ENCODE measurements around the gene VPS13D.

VPS13D gene

DNA sequence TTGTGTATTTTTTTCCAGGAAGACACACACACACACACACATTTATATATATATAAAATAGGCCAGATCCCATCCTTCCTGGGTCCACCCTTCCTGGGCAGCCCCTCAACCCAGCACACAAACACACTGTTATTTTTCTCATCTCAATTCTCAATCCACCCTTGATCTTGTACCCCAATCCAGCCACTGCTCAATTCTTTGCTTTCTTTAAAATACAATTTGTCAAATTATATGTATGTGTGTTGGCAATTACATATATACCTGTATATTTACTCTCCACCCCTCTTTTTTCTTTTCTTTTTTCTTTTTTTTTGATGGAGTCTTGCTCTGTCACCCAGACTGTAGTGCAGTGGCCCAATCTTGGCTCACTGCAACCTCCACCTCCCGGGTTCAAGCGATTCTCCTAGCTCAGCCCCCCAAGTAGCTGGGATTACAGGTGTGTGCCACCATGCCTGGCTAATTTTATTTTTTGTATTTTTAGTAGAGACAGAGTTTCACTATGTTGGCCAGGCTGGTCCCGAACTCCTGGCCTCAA lies 299.9 kb downstream of the VPS13D start:
- Histone ChIP-seq H4K5ac (ENCODE audit: low read length) (no peak overlapping the region), H3K9ac (ENCODE audit: low read length) (no peak overlapping the region), H4K8ac (ENCODE audit: low read depth, low read length) (no peak overlapping the region), H2AK5ac (ENCODE audit: low read length) (no peak overlapping the region), H3K79me1 (ENCODE audit: low read length) (no peaks in the 10 kb centered on the region), H3K27me3 (ENCODE audit: insufficient read depth, low read length, poor library complexity) (no peaks in the 10 kb centered on the region), H3K4ac (ENCODE audit: low read depth, low read length) (no peak overlapping the region), H3K27ac (ENCODE audit: low read depth, low read length) (no peak overlapping the region), H2BK120ac (ENCODE audit: low read depth, low read length) (no peak overlapping the region), H2BK5ac (ENCODE audit: low read length) (no peak overlapping the region), H3K4me1 (ENCODE audit: control insufficient read depth, low read depth, low read length) (peaks cover 3% of the 10 kb centered on the region), H3K23ac (ENCODE audit: low read length) (no peak overlapping the region), H3K36me3 (ENCODE audit: control insufficient read depth, insufficient read depth, low read length) (no peaks in the 10 kb centered on the region), H3K18ac (ENCODE audit: low read length) (no peak overlapping the region), H2BK15ac (replicated peaks; ENCODE audit: low read depth) (no peak overlapping the region), H3K79me2 (ENCODE audit: control insufficient read depth, insufficient read depth, low read length) (no peaks in the 10 kb centered on the region), H3K56ac (ENCODE audit: low read length) (no peak overlapping the region), H3K4me2 (ENCODE audit: low read length) (no peak overlapping the region), H3K4me3 (ENCODE audit: low read length) (no peak overlapping the region)
- no CpG with 5 or more reads among the region's 3 CpGs for WGBS (ENCODE audit: extremely low coverage, insufficient coverage, low lambda C conversion rate)
- DNase-seq = no peak

DNA sequence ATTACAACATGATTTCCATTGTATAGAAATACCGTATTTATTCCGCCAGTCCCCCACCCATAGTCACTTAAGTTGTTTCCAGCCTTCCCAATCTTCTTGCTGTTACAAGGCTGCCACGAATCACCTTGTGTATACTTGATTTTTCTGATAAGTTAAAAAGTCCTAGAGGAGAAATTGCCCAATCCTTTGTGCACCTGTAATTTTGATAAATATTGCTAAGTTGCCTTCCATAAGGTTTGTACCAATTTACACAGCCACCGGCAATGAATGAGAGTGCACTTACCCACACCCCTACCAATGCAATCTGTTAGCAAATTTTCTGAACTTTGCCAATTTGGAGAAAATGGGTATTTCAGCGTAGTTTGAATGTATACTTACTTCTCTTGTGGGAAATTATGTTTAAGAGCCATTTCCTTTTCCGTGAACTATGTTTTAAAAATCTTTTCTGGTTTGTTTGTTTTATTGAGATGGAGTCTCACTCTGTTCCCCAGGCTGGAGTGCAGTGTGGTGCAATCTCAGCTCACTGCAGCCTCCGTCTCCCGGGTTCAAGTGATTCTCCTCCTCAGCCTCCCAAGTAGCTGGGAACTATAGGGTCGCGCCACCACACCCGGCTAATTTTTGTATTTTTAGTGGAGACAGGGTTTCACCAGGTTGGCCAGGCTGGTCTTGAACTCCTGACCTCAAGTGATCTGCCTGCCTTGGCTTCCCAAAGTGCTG lies 300.8 kb downstream of the VPS13D start:
- Histone ChIP-seq H3K27me3 (ENCODE audit: insufficient read depth, low read length, poor library complexity) (no peaks in the 10 kb centered on the region), H3K4ac (ENCODE audit: low read depth, low read length) (no peak overlapping the region), H3K4me1 (ENCODE audit: control insufficient read depth, low read depth, low read length) (peaks cover 3% of the 10 kb centered on the region), H3K4me3 (ENCODE audit: low read length) (no peak overlapping the region), H3K23ac (ENCODE audit: low read length) (no peak overlapping the region), H4K8ac (ENCODE audit: low read depth, low read length) (no peak overlapping the region), H3K27ac (ENCODE audit: low read depth, low read length) (no peak overlapping the region), H2BK5ac (ENCODE audit: low read length) (no peak overlapping the region), H4K5ac (ENCODE audit: low read length) (no peak overlapping the region), H2BK15ac (replicated peaks; ENCODE audit: low read depth) (no peak overlapping the region), H2BK120ac (ENCODE audit: low read depth, low read length) (no peak overlapping the region), H3K79me1 (ENCODE audit: low read length) (no peaks in the 10 kb centered on the region), H3K9ac (ENCODE audit: low read length) (no peak overlapping the region), H3K36me3 (ENCODE audit: control insufficient read depth, insufficient read depth, low read length) (no peaks in the 10 kb centered on the region), H3K79me2 (ENCODE audit: control insufficient read depth, insufficient read depth, low read length) (no peaks in the 10 kb centered on the region), H2AK5ac (ENCODE audit: low read length) (no peak overlapping the region), H3K18ac (ENCODE audit: low read length) (no peak overlapping the region), H3K4me2 (ENCODE audit: low read length) (no peak overlapping the region), H3K56ac (ENCODE audit: low read length) (no peak overlapping the region)
- DNase-seq = no peak
- no CpG with 5 or more reads among the region's 11 CpGs for WGBS (ENCODE audit: extremely low coverage, insufficient coverage, low lambda C conversion rate)

DNA sequence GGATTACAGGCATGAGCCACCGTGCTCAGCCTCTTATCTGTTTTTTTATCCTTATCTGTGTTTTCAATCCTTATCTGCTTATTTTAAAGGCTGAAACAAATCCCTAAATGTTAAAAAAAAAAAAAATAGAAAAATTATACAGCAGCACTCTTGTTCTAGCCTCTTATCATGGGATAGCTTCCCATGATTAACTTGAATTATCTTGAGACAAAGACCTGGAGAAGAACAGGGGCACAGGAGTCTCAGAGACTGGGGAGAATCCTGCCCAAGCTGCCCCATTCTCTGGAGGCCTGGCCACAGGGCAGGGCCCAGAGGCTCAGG lies 301.3 kb downstream of the VPS13D start:
- H3K79me2 ChIP-seq (ENCODE audit: control insufficient read depth, insufficient read depth, low read length) = no peaks in the 10 kb centered on the region
- peaks cover 3% of the 10 kb centered on the region for H3K4me1 ChIP-seq (ENCODE audit: control insufficient read depth, low read depth, low read length)
- H3K4me3 ChIP-seq (ENCODE audit: low read length) = no peak overlapping the region
- H3K79me1 ChIP-seq (ENCODE audit: low read length) = no peaks in the 10 kb centered on the region
- no peak for DNase-seq
- no peak overlapping the region for H3K18ac ChIP-seq (ENCODE audit: low read length)
- no peak overlapping the region for H3K4ac ChIP-seq (ENCODE audit: low read depth, low read length)
- no peak overlapping the region for H4K5ac ChIP-seq (ENCODE audit: low read length)
- no peak overlapping the region for H2AK5ac ChIP-seq (ENCODE audit: low read length)
- no peak overlapping the region for H3K4me2 ChIP-seq (ENCODE audit: low read length)
- whole genome bisulfite sequencing (ENCODE audit: extremely low coverage, insufficient coverage, low lambda C conversion rate) = no CpG with 5 or more reads among the region's 1 CpG
- H2BK15ac ChIP-seq (replicated peaks; ENCODE audit: low read depth) = no peak overlapping the region
- no peak overlapping the region for H4K8ac ChIP-seq (ENCODE audit: low read depth, low read length)
- no peak overlapping the region for H2BK120ac ChIP-seq (ENCODE audit: low read depth, low read length)
- no peak overlapping the region for H3K27ac ChIP-seq (ENCODE audit: low read depth, low read length)
- no peak overlapping the region for H3K9ac ChIP-seq (ENCODE audit: low read length)
- no peaks in the 10 kb centered on the region for H3K27me3 ChIP-seq (ENCODE audit: insufficient read depth, low read length, poor library complexity)
- H2BK5ac ChIP-seq (ENCODE audit: low read length) = no peak overlapping the region
- no peak overlapping the region for H3K23ac ChIP-seq (ENCODE audit: low read length)
- H3K56ac ChIP-seq (ENCODE audit: low read length) = peak overlapping the region; percentile 17
- H3K36me3 ChIP-seq (ENCODE audit: control insufficient read depth, insufficient read depth, low read length) = no peaks in the 10 kb centered on the region

DNA sequence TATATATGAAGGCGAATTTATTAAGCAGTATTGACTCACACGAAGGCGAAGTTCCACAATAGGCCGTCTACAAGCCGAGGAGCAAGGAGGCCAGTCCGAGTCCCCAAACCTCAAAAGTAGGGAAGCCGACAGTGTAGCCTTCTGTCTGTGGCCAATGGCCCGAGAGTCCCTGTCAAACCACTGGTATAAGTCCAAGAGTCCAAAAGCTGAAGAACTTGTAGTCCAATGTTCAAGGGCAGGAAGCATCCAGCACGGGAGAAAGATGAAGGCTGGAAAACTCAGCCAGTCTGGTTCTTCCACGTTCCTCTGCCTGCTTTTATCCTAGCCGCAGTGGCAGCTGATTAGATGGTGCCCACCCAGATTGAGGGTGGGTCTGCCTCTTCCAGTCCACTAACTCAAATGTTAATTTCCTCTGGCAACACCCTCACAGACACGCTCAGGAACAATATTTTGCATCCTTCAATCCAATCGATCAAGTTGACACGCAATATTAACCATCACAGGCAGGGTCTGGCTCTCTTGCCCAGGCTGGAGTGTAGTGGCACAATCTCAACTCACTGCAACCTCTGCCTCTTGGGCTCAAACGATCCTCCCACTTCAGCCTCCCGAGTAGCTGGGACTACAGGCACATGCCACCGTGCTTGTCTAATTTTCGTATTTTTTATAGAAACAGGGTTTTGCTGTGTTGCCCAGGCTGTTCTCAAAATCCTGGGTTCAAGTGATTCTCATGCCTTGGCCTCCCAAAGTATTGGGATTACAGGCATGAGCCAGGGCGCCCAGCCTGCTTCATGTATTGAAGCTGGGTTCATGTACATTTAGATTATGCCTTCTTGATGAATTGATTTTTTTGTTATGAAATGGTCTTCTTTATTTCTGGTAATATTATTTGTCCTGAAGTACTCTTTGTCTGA lies 302.8 kb downstream of the VPS13D start:
- no peak overlapping the region for H3K4me3 ChIP-seq (ENCODE audit: low read length)
- H3K23ac ChIP-seq (ENCODE audit: low read length) = no peak overlapping the region
- H2BK15ac ChIP-seq (replicated peaks; ENCODE audit: low read depth) = no peak overlapping the region
- no peaks in the 10 kb centered on the region for H3K79me1 ChIP-seq (ENCODE audit: low read length)
- no peak overlapping the region for H3K4me2 ChIP-seq (ENCODE audit: low read length)
- H4K8ac ChIP-seq (ENCODE audit: low read depth, low read length) = no peak overlapping the region
- H3K27me3 ChIP-seq (ENCODE audit: insufficient read depth, low read length, poor library complexity) = no peaks in the 10 kb centered on the region
- no peak overlapping the region for H2BK120ac ChIP-seq (ENCODE audit: low read depth, low read length)
- no peak overlapping the region for H2BK5ac ChIP-seq (ENCODE audit: low read length)
- no peaks in the 10 kb centered on the region for H3K36me3 ChIP-seq (ENCODE audit: control insufficient read depth, insufficient read depth, low read length)
- no peak for DNase-seq
- no peak overlapping the region for H3K56ac ChIP-seq (ENCODE audit: low read length)
- WGBS (ENCODE audit: extremely low coverage, insufficient coverage, low lambda C conversion rate) = no CpG with 5 or more reads among the region's 19 CpGs
- H3K18ac ChIP-seq (ENCODE audit: low read length) = no peak overlapping the region
- H2AK5ac ChIP-seq (ENCODE audit: low read length) = no peak overlapping the region
- H3K4me1 ChIP-seq (ENCODE audit: control insufficient read depth, low read depth, low read length) = peaks cover 3% of the 10 kb centered on the region
- no peak overlapping the region for H3K4ac ChIP-seq (ENCODE audit: low read depth, low read length)
- H4K5ac ChIP-seq (ENCODE audit: low read length) = no peak overlapping the region
- H3K9ac ChIP-seq (ENCODE audit: low read length) = no peak overlapping the region
- H3K27ac ChIP-seq (ENCODE audit: low read depth, low read length) = no peak overlapping the region
- no peaks in the 10 kb centered on the region for H3K79me2 ChIP-seq (ENCODE audit: control insufficient read depth, insufficient read depth, low read length)

DNA sequence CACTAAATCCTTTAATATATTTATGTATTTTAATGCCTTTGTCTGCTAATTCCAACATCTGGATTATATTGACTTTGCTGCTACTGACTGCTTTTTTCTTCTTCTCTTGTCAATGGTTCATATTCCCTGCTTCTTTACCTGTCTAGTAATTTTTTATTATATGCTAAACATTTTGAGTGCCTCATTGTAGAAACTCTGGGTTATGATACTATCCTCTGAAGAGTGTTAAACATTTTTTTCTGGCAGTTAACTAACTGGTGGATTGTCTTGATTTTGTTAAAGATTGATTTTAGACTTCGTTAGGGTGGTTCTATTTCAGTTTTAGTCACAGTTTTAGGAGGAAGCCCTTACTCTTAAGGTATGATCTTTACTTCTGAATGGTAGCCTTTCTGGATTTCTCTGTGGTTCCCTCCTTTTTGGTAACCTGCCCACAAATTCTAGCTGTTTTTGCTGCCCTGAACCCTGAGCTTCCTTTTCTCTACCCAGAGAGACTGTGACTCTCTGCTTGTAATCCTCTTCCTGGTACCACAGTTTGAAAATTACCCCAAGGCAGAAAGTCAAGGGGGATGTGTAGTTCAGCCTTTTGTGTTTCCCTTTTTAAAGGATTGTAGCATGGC lies 306.3 kb downstream of the VPS13D start:
- Histone ChIP-seq H3K27me3 (ENCODE audit: insufficient read depth, low read length, poor library complexity) (no peaks in the 10 kb centered on the region), H3K4ac (ENCODE audit: low read depth, low read length) (no peak overlapping the region), H3K79me1 (ENCODE audit: low read length) (no peaks in the 10 kb centered on the region), H3K23ac (ENCODE audit: low read length) (no peak overlapping the region), H3K56ac (ENCODE audit: low read length) (no peak overlapping the region), H2AK5ac (ENCODE audit: low read length) (no peak overlapping the region), H3K9ac (ENCODE audit: low read length) (no peak overlapping the region), H3K4me2 (ENCODE audit: low read length) (no peak overlapping the region), H3K18ac (ENCODE audit: low read length) (no peak overlapping the region), H2BK120ac (ENCODE audit: low read depth, low read length) (no peak overlapping the region), H4K8ac (ENCODE audit: low read depth, low read length) (no peak overlapping the region), H3K36me3 (ENCODE audit: control insufficient read depth, insufficient read depth, low read length) (no peaks in the 10 kb centered on the region), H3K4me1 (ENCODE audit: control insufficient read depth, low read depth, low read length) (no peaks in the 10 kb centered on the region), H4K5ac (ENCODE audit: low read length) (no peak overlapping the region), H3K4me3 (ENCODE audit: low read length) (no peak overlapping the region), H2BK15ac (replicated peaks; ENCODE audit: low read depth) (no peak overlapping the region), H3K79me2 (ENCODE audit: control insufficient read depth, insufficient read depth, low read length) (no peaks in the 10 kb centered on the region), H3K27ac (ENCODE audit: low read depth, low read length) (no peak overlapping the region), H2BK5ac (ENCODE audit: low read length) (no peak overlapping the region)
- no CpG with 5 or more reads among the region's 1 CpG for WGBS (ENCODE audit: extremely low coverage, insufficient coverage, low lambda C conversion rate)
- DNase-seq = no peak
